GM19372 (cell line): ENCODE results near the gene MYOCOS.
"Not testable (repeated sequence)": the region's sequence is repeated elsewhere in the genome, so short reads cannot be mapped to it uniquely, and the experiment has no call there.

Experiments used
- ATAC-seq: cut with Tn5 transposase; IDR thresholded peaks from one replicate; pipeline ENCODE4 v1.9.1; 2021; ENCODE audit warnings: mild to moderate bottlenecking, low read depth, moderate library complexity; ENCODE audit not compliant: unreplicated experiment

Gene MYOCOS

GRCh38 chr1:171622152-171622462 is at the start of gene MYOCOS:
Gene MYOCOS (plus strand): TSS chr1:171622243. CDS start chr1:171623884, 1,641 bp downstream.
- ATAC-seq: no peak

- ATAC-seq: no peak
Measured at GRCh38 chr1:171576144-171576543, 45.9 kb upstream of the MYOCOS start.

DNA sequence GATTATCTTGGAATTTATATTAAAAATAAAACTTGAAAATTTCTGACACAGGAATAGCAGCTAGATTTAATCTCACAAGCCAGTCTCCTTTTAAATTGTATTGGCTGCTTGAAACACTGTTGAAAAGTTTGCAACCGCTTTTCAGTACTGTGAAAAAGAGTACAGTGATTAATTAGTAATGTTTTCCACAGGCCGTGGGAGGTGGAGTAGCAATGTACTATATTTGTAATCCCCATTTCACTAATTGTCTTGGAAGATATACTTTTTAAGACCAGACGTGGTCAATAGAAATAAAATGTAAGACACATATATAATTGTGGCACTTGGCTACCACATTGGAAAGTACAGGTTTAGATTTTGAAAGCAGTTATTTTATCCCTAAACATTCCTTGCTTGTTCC is 40.8 kb upstream of the MYOCOS start:
- no peak for ATAC-seq

- ATAC-seq: no peak
Measured at GRCh38 chr1:171581766-171582165, 40.3 kb upstream of the MYOCOS start.

DNA sequence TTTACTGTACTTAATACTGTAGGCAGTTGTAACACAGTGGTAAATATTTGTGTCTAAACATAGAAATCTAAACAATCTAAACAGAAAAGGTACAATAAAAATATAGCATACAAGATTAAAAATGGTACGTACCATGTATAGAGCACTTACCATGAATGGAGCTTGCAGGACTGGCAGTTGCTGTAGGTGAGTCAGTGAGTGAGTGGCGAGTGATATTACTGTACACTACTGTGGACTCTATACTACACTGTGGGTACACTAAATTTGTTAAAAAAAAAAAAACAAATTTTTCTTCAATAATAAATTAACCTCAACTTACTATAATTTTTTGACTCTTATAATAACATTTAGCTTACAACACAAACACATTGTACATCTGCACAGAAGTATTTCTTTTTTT is 39.5 kb upstream of the MYOCOS start:
- ATAC-seq: no peak

DNA sequence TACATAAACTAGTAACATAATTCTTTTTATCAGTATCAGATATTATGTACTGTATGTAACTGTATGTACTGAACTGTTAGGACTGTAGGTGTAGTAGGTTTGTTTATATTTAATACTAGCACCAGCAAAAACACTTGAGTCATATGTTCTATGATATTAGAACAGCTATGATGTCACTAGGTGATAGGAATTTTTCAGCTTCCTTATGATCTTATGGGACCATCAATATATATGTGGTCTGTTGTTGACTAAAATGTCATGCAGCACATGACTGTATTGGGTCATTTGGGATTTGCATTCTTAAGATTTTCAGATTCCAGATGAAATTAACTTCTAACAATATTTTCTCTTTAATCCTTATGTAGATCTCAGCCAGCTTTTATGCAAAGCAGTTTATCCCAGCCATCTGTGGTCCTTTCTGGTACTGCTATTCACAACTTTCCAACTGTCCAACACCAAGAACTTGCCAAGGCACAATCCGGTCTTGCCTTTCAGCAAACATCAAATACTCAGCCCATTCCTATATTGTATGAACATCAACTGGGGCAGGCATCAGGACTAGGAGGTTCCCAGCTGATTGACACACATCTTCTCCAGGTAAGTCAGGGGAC is 38.3 kb upstream of the MYOCOS start:
- ATAC-seq: no peak

GRCh38 chr1:171585715-171586114 is 36.3 kb upstream of the MYOCOS start:
- no peak for ATAC-seq

DNA sequence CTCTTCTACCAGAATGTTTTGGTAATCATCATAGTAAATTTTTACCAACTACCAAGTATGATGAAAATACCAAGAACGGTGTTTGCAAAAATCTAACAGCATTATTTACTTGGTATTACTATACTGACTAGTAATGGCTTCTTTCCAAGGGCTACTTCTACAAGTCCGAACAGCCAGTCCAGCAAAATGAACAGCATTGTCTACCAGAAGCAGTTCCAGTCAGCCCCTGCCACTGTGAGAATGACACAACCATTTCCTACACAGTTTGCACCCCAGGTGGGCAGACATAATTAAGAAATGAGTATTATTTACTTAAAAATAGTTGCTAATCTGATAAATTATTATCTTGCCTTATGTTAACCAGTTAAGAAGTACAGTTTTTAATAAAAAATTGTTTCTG is 33.8 kb upstream of the MYOCOS start:
- ATAC-seq: no peak

- ATAC-seq: no peak
Measured at GRCh38 chr1:171590022-171590421, 32.0 kb upstream of the MYOCOS start.

GRCh38 chr1:171595324-171595723 is 26.7 kb upstream of the MYOCOS start:
- no peak for ATAC-seq

GRCh38 chr1:171596119-171596518 is 25.9 kb upstream of the MYOCOS start:
- ATAC-seq: no peak

DNA sequence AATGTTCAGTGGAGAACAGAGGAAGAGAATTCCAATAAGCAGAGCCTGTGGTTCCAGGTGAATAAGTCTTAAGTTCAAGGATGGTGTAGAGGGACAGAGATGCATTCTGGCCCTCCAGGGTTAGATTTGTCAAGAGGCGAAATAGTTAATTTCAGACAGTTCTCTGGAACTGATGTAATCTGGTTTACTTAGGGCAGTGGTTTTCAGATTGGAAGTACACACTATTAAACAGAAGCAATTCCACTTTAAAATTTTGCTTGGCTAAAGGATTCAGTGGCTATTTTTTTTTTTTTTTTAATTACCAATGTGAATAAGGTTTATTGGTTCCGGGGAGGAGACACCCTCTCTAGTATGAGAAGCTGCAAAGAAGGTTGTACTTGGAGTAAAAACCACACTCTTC is 25.3 kb upstream of the MYOCOS start:
- no peak for ATAC-seq

DNA sequence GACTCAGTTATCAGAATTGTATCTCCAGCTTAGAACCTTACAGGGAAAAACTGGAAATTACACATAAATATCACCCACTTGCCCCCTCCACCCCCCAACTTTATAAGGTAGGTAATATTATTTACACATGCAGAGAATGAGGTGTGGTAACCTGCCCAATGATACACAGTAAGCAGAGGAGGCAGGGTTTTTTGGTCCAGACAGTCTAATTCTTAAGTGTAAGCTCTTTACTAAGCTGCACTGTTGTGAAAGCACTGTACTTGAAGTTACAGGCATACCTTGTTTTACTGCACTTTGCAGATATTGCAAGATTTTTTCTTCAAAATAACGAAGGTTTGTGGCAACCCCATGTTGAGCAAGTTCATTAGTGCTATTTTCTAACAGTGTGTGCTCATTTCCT is 24.8 kb upstream of the MYOCOS start:
- ATAC-seq: no peak

GRCh38 chr1:171600310-171600709 is 21.7 kb upstream of the MYOCOS start:
- not testable (repeated sequence) for ATAC-seq

DNA sequence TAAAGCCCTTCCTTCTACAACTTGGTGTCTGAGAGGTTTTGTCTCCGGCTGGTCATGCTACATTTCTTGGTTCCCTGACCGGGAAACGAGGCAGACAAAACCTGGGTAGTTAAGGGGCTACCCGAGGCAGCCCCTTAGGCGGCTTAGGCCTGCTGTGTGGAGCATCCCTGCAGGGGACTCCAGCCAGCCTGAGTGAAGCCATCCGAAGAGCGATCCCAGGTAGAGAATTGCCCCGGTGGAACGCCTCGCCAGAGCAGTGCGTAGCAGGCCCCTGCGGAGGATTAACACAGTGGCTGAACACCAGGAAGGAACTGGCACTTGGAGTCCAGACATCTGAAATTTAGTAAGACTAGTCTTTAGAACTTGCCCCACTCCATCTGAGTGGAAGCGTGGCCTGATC is 21.2 kb upstream of the MYOCOS start:
- no peak for ATAC-seq

GRCh38 chr1:171603042-171603441 is 19.0 kb upstream of the MYOCOS start:
- not testable (repeated sequence) for ATAC-seq

DNA sequence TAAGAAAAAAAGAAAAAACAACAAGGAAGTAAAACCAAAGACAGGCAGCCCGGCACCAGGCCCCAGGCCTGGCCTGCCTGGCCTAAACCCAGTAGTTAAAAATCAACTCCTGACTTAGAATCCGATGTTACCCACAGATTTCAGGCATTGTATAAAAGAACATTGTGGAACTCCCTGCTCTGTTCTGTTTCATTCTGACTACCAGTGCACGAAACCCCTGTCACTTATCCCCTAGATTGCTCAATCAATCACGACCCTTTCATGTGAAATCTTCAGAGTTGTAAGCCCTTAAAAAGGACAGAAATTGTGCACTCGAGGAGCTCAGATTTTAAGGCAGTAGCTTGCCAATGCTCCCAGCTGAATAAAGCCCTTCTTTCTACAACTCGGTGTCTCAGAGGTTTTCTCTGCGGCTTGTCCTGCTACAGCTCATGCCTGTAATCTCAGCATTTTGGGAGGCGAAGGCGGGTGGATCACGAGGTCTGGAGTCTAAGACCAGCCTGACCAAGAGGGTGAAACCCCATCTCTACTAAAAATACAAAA is 15.6 kb upstream of the MYOCOS start:
- no peak for ATAC-seq

GRCh38 chr1:171610385-171610784 is 11.7 kb upstream of the MYOCOS start:
- ATAC-seq: peak; percentile 47

GRCh38 chr1:171611306-171611705 is 10.7 kb upstream of the MYOCOS start:
- ATAC-seq: no peak

DNA sequence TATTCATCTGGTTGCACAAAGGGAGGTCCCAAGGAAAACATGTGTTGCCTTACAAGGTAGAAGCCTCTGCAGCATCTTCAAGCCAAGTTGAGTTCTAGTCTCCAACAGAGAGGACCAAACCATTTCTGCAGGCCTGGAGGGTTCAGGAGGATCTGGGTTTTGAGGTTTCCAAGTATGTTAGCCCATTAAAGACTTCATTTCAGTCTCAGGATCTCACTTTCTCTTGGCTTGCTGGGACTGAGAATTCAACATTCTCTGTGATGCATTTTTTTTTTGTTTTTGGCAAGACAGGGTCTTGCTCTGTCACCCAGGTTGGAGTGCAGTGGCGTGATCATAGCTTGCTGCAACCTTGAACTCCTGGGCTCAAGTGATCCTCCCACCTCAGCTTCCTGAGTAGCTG is 8.8 kb upstream of the MYOCOS start:
- ATAC-seq: no peak

- not testable (repeated sequence) for ATAC-seq
Measured at GRCh38 chr1:171615122-171615906, 6.7 kb upstream of the MYOCOS start.

DNA sequence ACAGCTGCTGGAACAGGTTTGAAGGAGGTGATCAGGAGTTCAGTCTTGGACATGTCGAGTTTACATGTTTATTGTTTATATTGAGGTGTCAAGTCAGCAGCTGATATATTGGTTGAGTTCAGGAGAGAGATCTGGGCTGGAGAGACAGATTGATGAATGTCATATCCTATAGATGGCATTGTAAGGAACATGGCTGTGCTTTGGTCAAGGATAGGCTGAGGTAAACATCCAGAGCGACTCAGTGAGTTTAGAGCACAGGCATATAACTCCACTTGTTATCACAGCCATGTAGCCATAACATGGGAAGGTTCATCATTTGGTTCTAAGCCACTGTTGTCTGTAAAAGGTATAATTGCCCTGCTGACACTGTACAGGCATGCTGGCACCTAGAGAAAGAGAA is 5.5 kb upstream of the MYOCOS start:
- no peak for ATAC-seq
